Measurements from ENCODE around the gene NBEAL1.
A peak's percentile ranks its signal among the peaks of the same experiment; 100 is the strongest.
"Not testable (repeated sequence)": the region's sequence is repeated elsewhere in the genome, so short reads cannot be mapped to it uniquely, and the experiment has no call there.

The NBEAL1 gene

GRCh38 chr2:203040966-203041521 lies 26.4 kb downstream of the NBEAL1 start:
- no peak for DNase-seq

GRCh38 chr2:203042178-203042577 lies 27.5 kb downstream of the NBEAL1 start:
- no peak for DNase-seq

- no peak for DNase-seq
These were observed 28.6 kb downstream of the NBEAL1 start for GRCh38 chr2:203043226-203043625.

DNA sequence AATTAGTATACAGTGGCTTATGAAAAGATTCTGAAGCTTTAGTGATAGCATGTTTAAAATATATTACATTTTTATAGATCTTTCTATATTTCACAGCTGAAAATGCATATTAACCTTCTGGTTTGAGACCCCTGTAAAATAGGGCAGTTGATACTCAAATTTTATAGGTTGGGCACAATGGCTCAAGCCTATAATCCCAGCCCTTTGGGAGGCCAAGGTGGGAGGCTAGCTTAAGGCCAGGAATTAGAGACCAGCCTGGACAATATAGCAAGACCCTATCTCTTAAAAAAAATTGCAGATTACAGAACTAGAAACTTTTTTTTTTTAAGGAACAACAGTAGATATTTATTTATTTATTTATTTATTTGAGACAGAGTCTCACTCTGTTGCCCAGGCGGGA lies 31.2 kb downstream of the NBEAL1 start:
- no peak for DNase-seq

GRCh38 chr2:203052539-203052938 lies 37.9 kb downstream of the NBEAL1 start:
- DNase-seq: no peak

DNA sequence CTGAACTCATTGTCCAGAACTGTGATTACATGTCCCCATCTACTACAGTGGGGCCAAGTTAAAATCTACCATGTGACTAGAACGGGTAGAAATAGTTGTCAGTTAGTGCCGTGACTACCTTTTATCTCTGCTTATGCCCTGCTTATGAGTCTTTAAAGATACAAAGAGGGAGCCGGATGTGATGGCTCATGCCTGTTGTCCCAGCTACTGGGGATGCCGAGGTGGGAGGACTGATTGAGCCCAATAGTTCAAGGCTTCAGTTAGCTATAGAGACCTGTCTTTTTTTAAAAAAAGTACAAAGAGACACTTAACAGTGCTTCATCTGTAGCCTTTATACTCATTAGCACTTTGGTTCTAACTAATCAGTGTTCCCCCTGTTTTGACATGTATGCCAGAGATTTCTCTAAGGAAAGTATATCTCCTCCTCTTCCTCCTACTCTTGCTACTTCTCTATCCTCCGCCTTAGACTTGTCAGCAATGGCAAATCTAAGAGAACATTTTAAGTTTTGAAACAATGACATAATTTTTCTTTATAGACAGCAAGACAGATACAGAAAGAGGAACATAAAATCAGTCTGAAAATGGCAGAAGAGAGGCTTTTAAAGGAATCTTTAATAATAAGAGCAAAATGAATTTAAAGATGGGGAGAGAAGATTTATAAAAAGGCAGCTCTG lies 45.0 kb downstream of the NBEAL1 start:
- DNase-seq: no peak

DNA sequence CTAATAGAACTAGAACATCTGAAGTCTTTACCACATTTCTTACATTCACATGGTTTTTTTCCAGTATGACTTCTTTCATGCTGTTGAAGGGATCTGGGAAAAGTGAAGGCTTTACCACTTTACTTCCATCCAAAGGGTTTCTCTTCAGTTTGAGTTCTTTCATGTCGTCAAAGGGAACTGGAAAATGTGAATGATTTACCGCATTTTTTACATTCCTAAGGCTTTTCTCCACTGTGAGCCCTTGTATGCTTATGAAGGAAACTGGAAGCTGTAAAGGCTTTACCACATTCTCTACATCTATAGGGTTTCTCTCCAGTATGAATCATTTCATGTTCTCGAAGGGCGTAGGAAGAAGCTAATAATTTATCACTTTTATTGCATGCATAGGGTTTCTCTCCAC lies 46.7 kb downstream of the NBEAL1 start:
- no peak for DNase-seq

- no peak for DNase-seq
These were observed 47.5 kb downstream of the NBEAL1 start for GRCh38 chr2:203062126-203062525.

DNA sequence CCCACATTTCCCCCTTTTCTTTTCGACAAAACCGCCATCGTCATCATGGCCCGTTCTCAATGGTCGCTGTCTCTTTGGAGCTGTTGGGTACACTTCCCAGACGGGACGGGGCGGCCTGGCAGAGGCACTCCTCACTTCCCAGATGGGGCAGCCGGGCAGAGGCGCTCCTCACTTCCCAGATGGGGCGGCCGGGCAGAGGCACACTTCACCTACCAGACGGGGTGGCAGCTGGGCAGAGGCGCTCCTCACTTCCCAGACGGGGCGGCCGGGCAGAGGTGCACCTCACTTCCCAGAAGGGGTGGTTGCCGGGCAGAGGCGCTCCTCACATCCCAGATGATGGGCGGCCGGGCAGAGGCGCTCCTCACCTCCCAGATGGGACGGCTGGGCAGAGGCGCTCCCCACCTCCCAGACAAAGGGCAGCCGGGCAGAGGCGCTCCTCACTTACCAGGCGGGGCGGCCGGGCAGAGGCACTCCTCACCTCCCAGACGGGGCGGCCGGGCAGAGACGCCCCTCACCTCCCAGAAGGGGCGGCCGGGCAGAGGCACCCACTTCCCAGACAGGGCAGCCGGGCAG lies 51.9 kb downstream of the NBEAL1 start:
- DNase-seq: not testable (repeated sequence)

DNA sequence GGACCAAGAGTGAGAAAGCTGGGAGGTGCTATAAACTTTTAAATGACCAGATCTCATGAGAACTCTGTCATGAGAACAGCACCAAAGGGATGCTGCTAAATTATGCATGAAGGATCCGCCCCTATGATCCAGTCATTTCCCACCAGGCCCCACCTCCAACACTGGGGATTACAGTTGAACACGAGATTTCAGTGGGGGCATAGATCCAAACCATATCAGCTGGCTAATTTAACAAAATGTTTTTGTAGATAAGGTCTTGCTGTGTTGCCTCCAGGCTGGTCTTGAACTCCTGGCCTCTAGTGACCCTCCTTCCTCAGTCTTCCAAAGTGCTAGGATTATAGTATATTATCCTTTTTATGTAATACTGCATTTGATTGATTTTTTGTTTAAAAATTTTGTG lies 56.0 kb downstream of the NBEAL1 start:
- no peak for DNase-seq

GRCh38 chr2:203071148-203071547 lies 56.5 kb downstream of the NBEAL1 start:
- no peak for DNase-seq

GRCh38 chr2:203072371-203072770 lies 57.7 kb downstream of the NBEAL1 start:
- no peak for DNase-seq

DNA sequence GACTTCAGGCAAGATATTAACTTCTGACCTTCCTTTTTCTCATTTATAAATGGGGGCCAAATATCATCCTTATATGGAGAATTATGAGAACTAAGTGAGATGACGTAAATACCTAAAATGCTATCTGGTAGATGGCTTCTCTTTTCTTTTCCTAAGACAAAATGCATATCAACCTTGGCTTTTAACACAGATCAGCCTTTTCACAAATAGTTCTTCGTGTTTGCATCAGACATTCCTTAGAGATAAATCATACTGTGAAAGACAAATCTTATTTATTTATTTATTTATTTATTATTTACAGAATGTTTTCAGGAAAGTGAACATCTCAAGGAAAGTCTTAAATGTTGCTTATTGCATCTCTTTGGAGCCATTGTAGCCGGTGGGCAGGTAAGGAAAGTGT lies 62.8 kb downstream of the NBEAL1 start:
- no peak for DNase-seq

- peak; percentile 5 for DNase-seq
These were observed 65.9 kb downstream of the NBEAL1 start for GRCh38 chr2:203080447-203081045.

- DNase-seq: no peak
These were observed 68.7 kb downstream of the NBEAL1 start for GRCh38 chr2:203083328-203083727.

- not testable (repeated sequence) for DNase-seq
These were observed 71.7 kb downstream of the NBEAL1 start for GRCh38 chr2:203086381-203086780.

- DNase-seq: not testable (repeated sequence)
These were observed 76.0 kb downstream of the NBEAL1 start for GRCh38 chr2:203090721-203091120.

DNA sequence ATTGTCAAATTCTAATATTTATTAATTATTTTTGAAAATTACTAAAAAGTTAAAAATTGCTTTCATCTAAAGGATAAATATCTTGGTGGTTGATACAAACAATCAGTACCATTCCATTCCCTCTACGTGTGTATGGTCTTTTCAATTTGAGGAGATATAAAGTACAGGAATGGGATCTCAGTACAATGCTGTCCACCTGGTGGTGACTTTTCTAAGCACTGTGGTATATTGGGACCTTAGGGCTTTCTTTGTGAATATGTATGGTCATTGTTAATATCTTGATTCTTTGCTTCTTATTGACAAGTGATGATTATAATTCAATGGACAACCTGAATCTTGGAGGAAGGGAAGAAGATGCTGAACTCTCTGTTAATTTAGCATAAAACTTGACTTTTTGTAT lies 83.1 kb downstream of the NBEAL1 start:
- DNase-seq: peak; percentile 5

GRCh38 chr2:203102357-203102756 lies 87.7 kb downstream of the NBEAL1 start:
- DNase-seq: not testable (repeated sequence)

DNA sequence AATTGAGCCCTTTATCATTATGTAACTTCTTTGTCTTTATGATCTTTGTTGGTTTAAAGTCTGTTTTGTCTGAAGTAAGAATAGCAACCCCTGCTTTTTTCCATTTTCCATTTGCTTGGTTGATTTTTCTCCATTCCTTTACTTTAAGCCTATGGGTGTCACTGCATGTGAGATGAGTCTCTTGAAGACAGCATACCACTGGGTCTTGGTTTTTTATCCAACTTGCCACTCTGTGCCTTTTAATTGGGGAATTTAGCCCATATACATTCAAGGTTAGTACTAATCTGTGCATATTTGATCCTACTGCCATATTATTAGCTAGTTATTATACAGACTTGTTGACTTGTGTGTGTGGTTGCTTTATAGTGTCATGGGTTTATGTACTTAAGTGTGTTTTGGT lies 89.6 kb downstream of the NBEAL1 start:
- DNase-seq: no peak

DNA sequence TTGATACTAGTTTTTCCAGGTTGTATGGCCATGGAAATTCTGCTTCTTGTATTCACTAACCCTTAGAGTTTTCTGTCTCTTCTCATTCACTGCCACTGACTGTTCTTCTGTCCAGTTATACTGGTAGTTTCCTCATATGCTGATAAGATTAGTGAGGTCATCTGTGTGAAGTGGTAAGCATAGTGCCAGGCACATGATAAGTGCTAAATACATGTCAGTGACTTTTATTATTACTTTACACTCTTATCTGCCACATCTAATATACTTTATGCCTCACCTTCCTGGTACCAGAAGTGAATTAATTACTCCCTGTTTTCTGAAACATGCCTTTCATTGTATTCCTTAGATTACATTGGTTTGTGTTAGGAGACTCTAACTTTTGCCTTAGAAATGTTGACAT lies 91.3 kb downstream of the NBEAL1 start:
- no peak for DNase-seq

- DNase-seq: not testable (repeated sequence)
These were observed 95.8 kb downstream of the NBEAL1 start for GRCh38 chr2:203110496-203110895.

DNA sequence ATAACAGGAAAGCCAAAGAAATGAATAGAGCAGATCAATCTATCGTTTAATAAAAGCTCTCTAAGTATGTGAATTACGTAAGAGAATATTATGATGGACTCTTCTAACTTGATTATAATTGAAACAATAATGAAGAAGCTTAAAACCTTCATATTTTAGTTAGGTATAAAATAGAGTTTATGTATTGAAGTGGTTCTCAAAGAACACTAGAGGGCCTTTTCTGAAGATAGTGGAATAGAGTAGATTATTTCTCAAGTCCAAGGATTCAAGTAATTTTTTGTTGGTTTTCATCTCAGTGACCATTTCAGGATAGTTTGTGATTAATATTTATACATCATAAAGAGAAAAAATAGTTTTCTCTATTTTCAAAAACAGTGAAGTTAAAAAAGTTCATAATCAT lies 97.7 kb downstream of the NBEAL1 start:
- DNase-seq: no peak

- not testable (repeated sequence) for DNase-seq
These were observed 100.6 kb downstream of the NBEAL1 start for GRCh38 chr2:203115201-203115700.
